Left lung (tissue), 10 donors: ENCODE results near the gene RIF1. TPM values are rescaled to one million over a fixed set of nuclear protein-coding genes. Genes with fewer than 3 reads are reported as not detected.

Experiments used
- ATAC-seq: fragments of 200-7000 bp; cut with Tn5 transposase; one replicate; pipeline ENCODE4 v1.9.1; 2020; ENCODE audit warnings: moderate library complexity
- DNase-seq, 4 donors: peaks; one replicate each; pipeline ENCODE4 v3.0.0-alpha.2; 2013 to 2020
- H3K27ac ChIP-seq, 2 donors: fragments of 200-600 bp; sonication (generic) in 1 of 2; one replicate each; pipeline versions ENCODE4 v1.5.0 to v1.8.0; 2020 to 2021
- H3K27me3 ChIP-seq, 2 donors: fragments of 200-600 bp; sonication (generic) in 1 of 2; one replicate each; pipeline versions ENCODE4 v1.5.0 to v1.8.0; 2020 to 2021
- H3K36me3 ChIP-seq, 2 donors: fragments of 200-600 bp; sonication (generic) in 1 of 2; one replicate each; pipeline versions ENCODE4 v1.5.0 to v1.8.0; 2020 to 2021
- H3K4me1 ChIP-seq, 2 donors: fragments of 200-600 bp; one replicate each; pipeline ENCODE4 v1.8.0; 2021
- H3K4me3 ChIP-seq, 2 donors: fragments of 200-600 bp; sonication (generic) in 1 of 2; one replicate each; pipeline versions ENCODE4 v1.5.0 to v1.8.0; 2020 to 2021; ENCODE audit warnings: mild to moderate bottlenecking in 1 of 2
- H3K9me3 ChIP-seq, 2 donors: fragments of 200-600 bp; sonication (generic) in 1 of 2; one replicate each; pipeline versions ENCODE4 v1.5.0 to v1.8.0; 2020 to 2021
- CTCF ChIP-seq, 2 donors: fragments of 200-600 bp; sonication (generic) in 1 of 2; IDR thresholded peaks; one replicate each; pipeline versions ENCODE4 v1.5.0 to v1.8.0; 2021; ENCODE audit warnings: antibody characterized with exemption in 2 of 2
- intact Hi-C, 2 donors: fragments of 100-400 bp; cut with DNase I; formaldehyde crosslinking; loops; one replicate each; pipeline versions ENCODE4 v1.11.2 to v1.14.2; 2022
- polyA plus RNA-seq, 6 donors: library from polyadenylated mRNA; unstranded; fragments of 120-200 nt; gene quantifications; one replicate each; pipeline ENCODE4 v1.2.1, GENCODE V29; 2013; ENCODE audit not compliant: insufficient read length in 6 of 6
- total RNA-seq, 2 donors: library from RNA; stranded (reverse); fragmentation: NEBNext Ultra II Directional; extraction: Animal tissue kit (Norgen Biotek cat#: 25700); gene quantifications; one replicate each; pipeline ENCODE4 v1.2.1, GENCODE V29; 2021
- donor health status: DM: no; HTN: yes; CAD: no.
- donor health status: DM: no; HTN: no; CAD: no.

RIF1 gene
- total and polyA plus RNA-seq, 8 donors: 29.8 to 49.8 (median 44.8) TPM

GRCh38 chr2:151401149-151401548 is 8.6 kb upstream of the RIF1 start:
- DNase-seq (no peak), ATAC-seq (no peak)
- Histone ChIP-seq H3K4me3 (no peak overlapping the region), H3K9me3 (no peaks in the 10 kb centered on the region), H3K36me3 (no peaks in the 10 kb centered on the region), H3K27ac (no peak overlapping the region), H3K4me1 (no peaks in the 10 kb centered on the region), H3K27me3 (no peaks in the 10 kb centered on the region)
- TF ChIP-seq CTCF (IDR thresholded peaks at IDR 0.05): no peak
- intact Hi-C loops: no loop called here

- no peak for DNase-seq
- Histone ChIP-seq H3K36me3 (no peaks in the 10 kb centered on the region), H3K4me1 (no peaks in the 10 kb centered on the region), H3K27me3 (no peaks in the 10 kb centered on the region), H3K9me3 (no peaks in the 10 kb centered on the region), H3K4me3 (no peak overlapping the region), H3K27ac (no peak overlapping the region)
- TF ChIP-seq CTCF (IDR thresholded peaks at IDR 0.05): no peak
- intact Hi-C loops: no loop called here
- no peak for ATAC-seq
Observed at GRCh38 chr2:151403914-151404313, 5.8 kb upstream of the RIF1 start.

DNA sequence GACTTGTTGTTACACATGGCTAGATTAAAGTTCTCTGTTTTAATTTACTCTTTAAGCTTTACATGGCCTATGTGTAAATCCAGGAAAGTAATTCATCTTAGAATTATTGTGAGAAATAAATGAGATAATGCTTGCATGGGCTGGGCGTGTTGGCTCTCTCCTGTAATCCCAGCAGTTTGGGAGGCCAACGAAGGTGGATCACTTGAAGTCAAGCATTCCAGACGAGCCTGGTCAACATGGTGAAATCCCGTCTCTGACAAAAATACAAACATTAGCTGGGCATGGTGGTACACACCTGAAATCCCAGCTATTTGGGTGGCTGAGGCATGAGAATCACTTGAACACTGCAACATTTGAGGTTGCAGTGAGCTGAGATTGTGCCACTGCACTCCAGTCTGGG is 4.3 kb upstream of the RIF1 start:
- Histone ChIP-seq H3K4me3 (no peak overlapping the region), H3K4me1 (peaks cover 0 to 4% of the 10 kb centered on the region in 2 donors), H3K36me3 (no peaks in the 10 kb centered on the region), H3K27ac (no peak overlapping the region), H3K27me3 (no peaks in the 10 kb centered on the region), H3K9me3 (no peaks in the 10 kb centered on the region)
- intact Hi-C loops: no loop called here
- no peak for DNase-seq
- no peak for ATAC-seq
- no peak for TF ChIP-seq CTCF (IDR thresholded peaks at IDR 0.05)

GRCh38 chr2:151407281-151407680 is 2.4 kb upstream of the RIF1 start:
- no peak for TF ChIP-seq CTCF (IDR thresholded peaks at IDR 0.05)
- H3K4me3 ChIP-seq: no peak overlapping the region
- peaks cover 0 to 10% of the 10 kb centered on the region in 2 donors for H3K36me3 ChIP-seq
- intact Hi-C loops: no loop called here
- no peaks in the 10 kb centered on the region for H3K9me3 ChIP-seq
- H3K4me1 ChIP-seq: peaks cover 6 to 19% of the 10 kb centered on the region in 2 donors
- ATAC-seq (no peak), DNase-seq (no peak)
- H3K27me3 ChIP-seq: no peaks in the 10 kb centered on the region
- H3K27ac ChIP-seq: no peak overlapping the region

GRCh38 chr2:151408788-151409600 is 708 bp upstream of the RIF1 start:
- Histone ChIP-seq H3K4me1 (peaks cover 6 to 19% of the 10 kb centered on the region in 2 donors), H3K36me3 (peaks cover 0 to 27% of the 10 kb centered on the region in 2 donors), H3K27ac (peak overlapping the region; percentile 90 to 94), H3K4me3 (peak overlapping the region in 1 of 2 donors; percentile 96), H3K27me3 (no peaks in the 10 kb centered on the region), H3K9me3 (no peaks in the 10 kb centered on the region)
- ATAC-seq: no peak
- intact Hi-C loops: no loop called here
- TF ChIP-seq CTCF (IDR thresholded peaks at IDR 0.05): no peak
- DNase-seq: peak in 1 of 4 donors; percentile 35
